GM12874 (cell line): ENCODE measurements around the gene LNPK.

Experiments
- TF ChIP-seq, protein P1 (sequence below): IDR thresholded peaks from 2 replicates; pipeline ENCODE4 v1.5.1; 2011; ENCODE audit warnings: low read depth, mild to moderate bottlenecking, control low read depth, low read length, moderate library complexity; ENCODE audit not compliant: insufficient read depth

Gene LNPK

GRCh38 chr2:175966839-175967238 is 35.2 kb downstream of the LNPK start:
- TF ChIP-seq, protein P1, sequence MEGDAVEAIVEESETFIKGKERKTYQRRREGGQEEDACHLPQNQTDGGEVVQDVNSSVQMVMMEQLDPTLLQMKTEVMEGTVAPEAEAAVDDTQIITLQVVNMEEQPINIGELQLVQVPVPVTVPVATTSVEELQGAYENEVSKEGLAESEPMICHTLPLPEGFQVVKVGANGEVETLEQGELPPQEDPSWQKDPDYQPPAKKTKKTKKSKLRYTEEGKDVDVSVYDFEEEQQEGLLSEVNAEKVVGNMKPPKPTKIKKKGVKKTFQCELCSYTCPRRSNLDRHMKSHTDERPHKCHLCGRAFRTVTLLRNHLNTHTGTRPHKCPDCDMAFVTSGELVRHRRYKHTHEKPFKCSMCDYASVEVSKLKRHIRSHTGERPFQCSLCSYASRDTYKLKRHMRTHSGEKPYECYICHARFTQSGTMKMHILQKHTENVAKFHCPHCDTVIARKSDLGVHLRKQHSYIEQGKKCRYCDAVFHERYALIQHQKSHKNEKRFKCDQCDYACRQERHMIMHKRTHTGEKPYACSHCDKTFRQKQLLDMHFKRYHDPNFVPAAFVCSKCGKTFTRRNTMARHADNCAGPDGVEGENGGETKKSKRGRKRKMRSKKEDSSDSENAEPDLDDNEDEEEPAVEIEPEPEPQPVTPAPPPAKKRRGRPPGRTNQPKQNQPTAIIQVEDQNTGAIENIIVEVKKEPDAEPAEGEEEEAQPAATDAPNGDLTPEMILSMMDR = no peak

- TF ChIP-seq, protein P1 = no peak
These were observed 36.3 kb downstream of the LNPK start for GRCh38 chr2:175965773-175966172.

GRCh38 chr2:175964195-175964594 is 37.9 kb downstream of the LNPK start:
- TF ChIP-seq, protein P1 = no peak

GRCh38 chr2:175957845-175958244 is 44.2 kb downstream of the LNPK start:
- TF ChIP-seq, protein P1 = no peak

DNA sequence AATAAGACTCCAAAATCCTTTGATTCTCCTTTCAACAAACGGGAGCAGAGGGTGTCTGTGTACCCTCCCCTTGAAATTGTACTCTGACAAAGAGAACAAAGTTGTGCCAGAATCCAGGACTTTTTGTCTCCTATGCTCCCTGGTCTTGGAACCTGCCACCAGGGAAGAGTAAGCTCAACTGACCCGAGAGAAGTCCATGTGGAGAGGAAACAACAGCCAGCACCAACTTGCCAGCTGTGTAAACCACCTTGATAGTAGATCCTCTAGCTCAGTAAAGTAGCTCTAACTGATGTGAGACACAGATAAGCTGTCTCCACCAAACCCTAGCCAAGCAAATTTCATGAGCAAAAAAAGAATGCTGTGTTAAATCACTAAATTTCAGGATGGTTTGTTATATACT is 46.9 kb downstream of the LNPK start:
- TF ChIP-seq, protein P1 = no peak

- TF ChIP-seq, protein P1 = no peak
These were observed 51.6 kb downstream of the LNPK start for GRCh38 chr2:175950512-175950911.

DNA sequence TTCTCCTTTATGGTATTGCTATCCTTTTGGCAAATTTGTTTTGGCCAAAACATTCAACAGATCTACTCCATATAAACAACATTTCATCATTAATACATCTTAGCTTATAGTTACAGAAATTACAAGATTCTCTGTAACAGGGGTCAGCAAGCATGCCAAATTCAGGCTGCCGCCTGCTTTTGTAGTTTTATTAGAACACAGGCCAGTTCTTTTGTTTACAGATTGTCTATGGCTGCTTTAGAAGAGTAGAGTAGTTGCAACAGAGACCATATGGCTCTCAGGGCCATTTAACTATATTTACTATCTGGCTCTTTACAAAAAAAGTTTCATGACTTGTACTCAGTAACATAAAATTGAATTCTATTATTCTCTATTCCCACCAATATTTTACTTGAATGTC is 53.9 kb downstream of the LNPK start:
- TF ChIP-seq, protein P1 = no peak

GRCh38 chr2:175947073-175947472 is 55.0 kb downstream of the LNPK start:
- TF ChIP-seq, protein P1 = no peak
